ENCODE results near the gene RAMACL.
"Not testable (repeated sequence)": the region's sequence is repeated elsewhere in the genome, so short reads cannot be mapped to it uniquely, and the experiment has no call there.

Gene RAMACL

GRCh38 chr6:166595061-166595780 lies 8.7 kb upstream of the RAMACL start:
- no peak for FAIRE-seq

GRCh38 chr6:166592821-166593220 lies 6.3 kb upstream of the RAMACL start:
- no peak for FAIRE-seq

- no peak for FAIRE-seq
Observed at GRCh38 chr6:166591961-166592520, 5.6 kb upstream of the RAMACL start.

GRCh38 chr6:166591026-166591425 lies 4.5 kb upstream of the RAMACL start:
- no peak for FAIRE-seq

- FAIRE-seq = no peak
Observed at GRCh38 chr6:166589786-166590574, 3.5 kb upstream of the RAMACL start.

- no peak for FAIRE-seq
Observed at GRCh38 chr6:166589337-166589731, 2.9 kb upstream of the RAMACL start.

- FAIRE-seq = no peak
Observed at GRCh38 chr6:166588691-166589336, 2.3 kb upstream of the RAMACL start.

GRCh38 chr6:166587631-166588413 lies 1.3 kb upstream of the RAMACL start:
- no peak for FAIRE-seq

- no peak for FAIRE-seq
Observed at GRCh38 chr6:166584853-166585429, 1.5 kb downstream of the RAMACL start.

GRCh38 chr6:166584155-166584554 lies 2.3 kb downstream of the RAMACL start:
- no peak for FAIRE-seq

GRCh38 chr6:166583230-166583965 lies 3.1 kb downstream of the RAMACL start:
- FAIRE-seq = no peak

GRCh38 chr6:166582258-166582657 lies 4.2 kb downstream of the RAMACL start:
- no peak for FAIRE-seq

GRCh38 chr6:166581801-166582200 lies 4.7 kb downstream of the RAMACL start:
- not testable (repeated sequence) for FAIRE-seq

GRCh38 chr6:166581091-166581511 lies 5.4 kb downstream of the RAMACL start:
- no peak for FAIRE-seq

- FAIRE-seq = no peak
Observed at GRCh38 chr6:166580076-166581050, 6.1 kb downstream of the RAMACL start.

GRCh38 chr6:166579237-166579850 lies 7.1 kb downstream of the RAMACL start:
- FAIRE-seq = no peak

- no peak for FAIRE-seq
Observed at GRCh38 chr6:166578536-166579236, 7.8 kb downstream of the RAMACL start.

GRCh38 chr6:166575205-166575604 lies 11.3 kb downstream of the RAMACL start:
- FAIRE-seq = no peak
